ENCODE measurements around the gene USH1G. TPM values are rescaled to one million over a fixed set of nuclear protein-coding genes. Genes with fewer than 3 reads are reported as not detected.
"Not testable (repeated sequence)": the region's sequence is repeated elsewhere in the genome, so short reads cannot be mapped to it uniquely, and the experiment has no call there.

USH1G gene
- total RNA-seq, 1 donor from 2014 or later, result not detected

GRCh38 chr17:74928786-74929185 is 5.7 kb upstream of the USH1G start:
- no peak for DNase-seq

GRCh38 chr17:74925242-74925641 is 2.2 kb upstream of the USH1G start:
- no peak for DNase-seq

DNA sequence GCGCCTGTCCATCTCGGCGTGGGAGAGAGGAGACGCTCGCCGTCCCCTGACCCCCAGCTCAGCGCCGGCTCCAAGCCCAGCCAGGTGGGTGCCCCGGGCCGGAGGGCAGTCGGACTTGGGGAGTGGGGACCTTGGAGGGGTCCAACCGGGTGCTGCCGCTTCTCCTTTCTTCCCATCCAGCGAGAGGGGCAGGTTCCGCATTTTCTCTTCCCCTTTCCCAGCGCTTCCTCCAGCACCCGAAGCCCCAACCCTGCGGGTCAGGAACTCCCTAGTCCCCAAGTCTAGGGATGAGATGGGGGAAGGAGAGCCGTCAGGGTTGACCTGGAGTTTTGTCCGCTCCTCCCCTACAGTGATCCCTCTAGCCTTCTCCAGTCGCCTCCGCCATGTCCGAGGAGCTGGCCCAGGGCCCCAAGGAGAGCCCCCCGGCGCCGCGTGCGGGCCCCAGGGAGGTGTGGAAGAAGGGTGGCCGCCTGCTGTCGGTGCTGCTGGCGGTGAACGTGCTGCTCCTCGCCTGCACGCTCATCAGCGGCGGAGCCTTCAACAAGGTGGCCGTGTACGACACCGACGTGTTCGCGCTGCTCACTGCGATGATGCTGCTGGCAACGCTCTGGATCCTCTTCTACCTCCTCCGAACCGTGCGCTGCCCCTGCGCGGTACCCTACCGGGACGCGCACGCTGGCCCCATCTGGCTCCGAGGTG is 1.3 kb upstream of the USH1G start, which contains the start of gene OTOP2:
Gene OTOP2 (plus strand): TSS at position 24 of the 699 bp plus-strand sequence. CDS start 360 bp downstream, at position 384.
- DNase-seq, result no peak

DNA sequence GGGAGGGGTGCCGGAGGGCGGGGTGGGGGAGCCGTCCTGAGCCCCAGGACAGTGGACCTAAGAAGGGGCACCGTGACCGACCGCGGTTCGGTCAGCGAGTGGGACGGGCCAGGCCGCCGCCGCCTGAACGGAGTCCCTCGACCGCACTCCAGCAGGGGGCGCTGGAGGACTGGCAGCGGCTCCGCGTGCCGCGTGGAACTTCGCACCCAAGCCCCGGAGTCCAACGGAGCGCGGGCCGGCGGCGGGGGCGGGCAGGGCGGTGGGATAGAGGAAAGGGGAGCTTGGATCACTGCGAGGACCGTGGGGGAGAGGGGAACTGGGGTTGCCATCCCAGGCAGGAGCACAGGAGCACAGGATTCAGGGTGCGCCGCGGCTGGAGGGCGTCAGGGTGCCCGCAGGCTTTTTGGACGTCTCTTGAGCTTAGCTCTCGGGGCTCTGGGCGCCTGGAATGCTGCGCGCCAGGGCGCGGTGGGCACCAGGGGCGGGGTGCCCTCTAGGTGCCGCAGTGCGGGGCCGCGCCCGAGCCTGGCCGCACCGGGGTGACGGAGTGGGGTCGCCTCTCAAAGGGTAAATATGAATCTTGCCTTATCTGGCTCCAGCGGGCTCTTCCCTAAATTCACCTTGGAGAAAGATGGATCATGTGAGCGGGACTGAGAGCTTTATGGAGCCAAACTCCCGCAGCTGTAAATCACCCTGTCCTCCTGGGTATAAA is 639 bp upstream of the USH1G start:
- peak; percentile 69 for DNase-seq

- no peak for DNase-seq
Measured at GRCh38 chr17:74922172-74922571, 883 bp downstream of the USH1G start.

GRCh38 chr17:74921769-74922168 is 1.3 kb downstream of the USH1G start:
- DNase-seq, result no peak

- no peak for DNase-seq
Measured at GRCh38 chr17:74921026-74921681, 1.9 kb downstream of the USH1G start.

DNA sequence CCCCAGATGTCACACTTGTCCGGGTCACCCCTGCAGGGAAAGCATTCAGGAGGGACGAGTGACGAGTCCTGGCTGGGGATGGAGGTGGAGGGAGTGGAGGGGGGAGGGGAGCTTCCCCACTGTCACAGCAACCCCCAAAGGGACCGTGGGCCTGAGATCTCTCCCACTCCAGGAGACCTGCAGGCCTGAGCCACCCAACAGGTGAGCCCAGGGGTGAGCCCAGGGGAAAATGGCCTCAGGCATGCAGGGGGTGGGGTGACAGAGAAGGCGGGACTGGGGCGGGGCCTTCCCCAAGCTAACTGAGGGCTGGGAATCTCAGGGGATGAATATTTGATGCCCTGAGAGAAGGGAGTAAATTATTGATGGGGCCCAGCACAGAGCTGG is 2.4 kb downstream of the USH1G start:
- DNase-seq, result no peak

DNA sequence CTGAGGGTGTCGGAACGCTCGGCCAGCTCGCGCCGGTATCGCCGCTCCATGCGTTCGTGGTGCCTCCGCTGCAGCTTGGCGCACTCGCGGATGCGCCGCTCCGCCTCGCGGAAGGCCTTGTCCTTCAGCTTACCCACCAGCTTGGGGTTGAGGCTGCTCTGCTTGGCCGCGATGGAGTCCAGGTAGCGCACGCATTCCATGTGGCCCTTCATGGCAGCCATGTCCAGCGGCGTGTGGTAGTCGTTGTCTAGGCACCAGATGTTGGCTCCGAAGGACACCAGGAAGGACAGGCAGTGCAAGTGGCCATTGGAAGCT is 2.8 kb downstream of the USH1G start:
- DNase-seq, result no peak

DNA sequence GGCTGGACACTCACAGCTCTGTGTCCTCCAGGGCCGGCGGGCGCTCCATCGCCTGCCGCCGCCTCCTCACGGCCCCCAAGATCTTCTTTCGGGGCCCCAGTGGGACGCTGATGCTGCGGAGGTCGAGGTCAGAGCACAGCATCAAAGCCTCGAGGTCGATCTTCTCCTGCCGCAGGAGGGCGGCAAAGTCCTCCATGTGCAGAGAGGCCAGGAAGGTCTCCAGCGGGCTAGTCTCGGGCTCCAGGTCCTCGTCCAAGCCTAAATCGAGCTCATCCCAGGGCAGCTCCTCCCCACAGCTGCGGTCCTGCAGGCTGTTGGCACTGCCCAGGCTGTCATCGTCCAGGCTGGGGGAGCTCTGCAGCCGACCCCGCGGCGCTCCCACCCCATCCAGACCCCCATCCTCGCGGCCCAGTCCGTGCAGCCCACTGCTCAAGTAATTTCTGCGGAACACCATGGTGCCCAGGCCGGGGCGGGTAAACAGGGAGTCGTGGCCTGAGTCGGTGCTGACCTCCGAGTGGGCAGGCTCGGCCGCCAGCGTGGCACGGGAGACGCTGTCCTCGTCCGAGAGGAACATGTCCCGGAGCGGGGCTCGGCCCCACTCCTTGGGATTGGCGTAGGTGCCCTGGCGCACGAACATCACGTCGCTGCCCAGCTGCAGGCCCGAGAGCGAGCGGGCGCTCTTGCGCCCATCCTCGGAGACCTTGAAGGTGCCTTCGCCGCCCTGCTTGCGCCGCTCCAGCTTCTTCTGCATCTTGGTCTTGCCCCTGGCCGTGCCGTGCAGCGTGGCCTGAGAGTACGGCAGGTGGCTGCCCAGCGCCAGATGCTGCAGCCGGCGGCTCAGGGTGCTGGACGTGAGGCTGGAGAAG is 3.4 kb downstream of the USH1G start:
- peak; percentile 47 for DNase-seq

DNA sequence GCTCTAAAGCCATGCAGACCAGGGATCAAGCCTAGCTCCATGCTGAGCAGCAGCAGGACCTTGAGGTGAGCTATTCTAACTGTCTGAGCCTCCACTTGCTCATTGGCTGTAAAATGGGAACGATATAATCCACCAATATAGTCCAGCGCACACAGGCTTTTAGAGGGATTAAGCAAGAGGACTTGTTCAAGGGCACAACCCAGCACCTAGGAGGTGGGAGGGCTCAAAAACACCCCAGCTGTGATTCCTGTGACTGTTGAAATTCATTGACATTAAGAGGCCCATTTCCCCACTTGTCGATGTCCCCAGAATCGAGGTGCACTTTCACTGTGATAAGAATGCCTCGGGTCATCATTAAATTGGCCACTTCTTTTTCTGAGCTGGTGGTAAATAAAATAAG is 4.1 kb downstream of the USH1G start:
- DNase-seq, result no peak

DNA sequence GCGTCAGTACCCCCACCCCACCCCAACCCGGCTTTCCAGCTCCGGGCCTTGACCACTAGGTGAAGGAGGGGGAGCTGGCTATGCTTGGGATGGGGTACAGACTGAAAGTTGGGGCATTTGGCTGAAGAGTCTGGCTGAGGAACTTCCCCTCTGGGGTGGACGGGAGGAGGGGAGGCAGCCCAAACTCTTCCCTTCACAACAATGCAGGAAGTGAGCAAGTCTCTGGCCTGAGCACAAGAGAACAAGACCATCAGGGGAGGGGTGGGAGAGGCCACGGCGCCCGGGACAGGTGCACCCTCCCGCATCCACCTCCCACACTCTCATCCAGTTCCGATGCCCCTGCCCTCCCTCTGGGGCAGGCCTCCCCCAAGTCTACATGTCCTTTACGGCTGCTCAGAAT is 5.6 kb downstream of the USH1G start:
- DNase-seq, result no peak

- no peak for DNase-seq
Measured at GRCh38 chr17:74916851-74917199, 6.2 kb downstream of the USH1G start.

DNA sequence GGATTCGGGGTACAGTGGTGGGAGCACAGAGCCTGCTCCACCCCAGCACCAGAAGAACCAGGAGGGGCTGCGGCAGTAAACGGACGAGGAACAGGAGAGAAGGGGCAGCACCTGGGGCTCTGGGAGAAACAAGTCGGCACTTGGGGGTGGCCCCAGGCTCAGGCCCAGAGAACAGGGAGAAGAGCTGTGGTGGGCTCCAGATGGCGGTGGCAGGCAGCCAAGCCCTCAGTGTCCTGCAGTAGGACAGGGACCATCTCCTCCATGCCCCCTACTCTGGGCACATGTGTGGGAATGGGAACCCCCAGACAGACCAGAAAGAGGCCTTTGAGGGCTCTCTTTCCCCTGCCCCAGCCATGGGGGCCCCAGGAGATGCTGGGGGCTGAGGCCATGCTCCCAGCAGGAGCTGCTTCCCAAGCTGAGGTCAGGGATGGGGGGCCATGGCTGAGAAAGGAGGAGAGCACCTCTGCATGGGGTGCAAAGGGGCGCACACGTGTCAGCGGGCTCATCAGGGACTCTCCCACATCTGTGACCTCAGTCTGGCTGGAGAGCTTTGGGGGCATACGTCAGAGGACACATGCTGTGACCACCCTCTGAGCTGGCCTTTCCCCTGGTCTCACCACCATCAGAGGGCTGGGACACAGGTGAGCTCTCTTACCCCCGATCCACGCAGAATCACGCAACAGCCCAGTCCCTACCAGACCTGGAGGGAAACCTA is 6.8 kb downstream of the USH1G start:
- no peak for DNase-seq

- DNase-seq, result not testable (repeated sequence)
Measured at GRCh38 chr17:74911423-74911822, 11.6 kb downstream of the USH1G start.

- not testable (repeated sequence) for DNase-seq
Measured at GRCh38 chr17:74909097-74909496, 14.0 kb downstream of the USH1G start.

GRCh38 chr17:74907012-74907411 is 16.0 kb downstream of the USH1G start:
- no peak for DNase-seq

GRCh38 chr17:74906214-74906793 is 16.8 kb downstream of the USH1G start:
- DNase-seq, result not testable (repeated sequence)

DNA sequence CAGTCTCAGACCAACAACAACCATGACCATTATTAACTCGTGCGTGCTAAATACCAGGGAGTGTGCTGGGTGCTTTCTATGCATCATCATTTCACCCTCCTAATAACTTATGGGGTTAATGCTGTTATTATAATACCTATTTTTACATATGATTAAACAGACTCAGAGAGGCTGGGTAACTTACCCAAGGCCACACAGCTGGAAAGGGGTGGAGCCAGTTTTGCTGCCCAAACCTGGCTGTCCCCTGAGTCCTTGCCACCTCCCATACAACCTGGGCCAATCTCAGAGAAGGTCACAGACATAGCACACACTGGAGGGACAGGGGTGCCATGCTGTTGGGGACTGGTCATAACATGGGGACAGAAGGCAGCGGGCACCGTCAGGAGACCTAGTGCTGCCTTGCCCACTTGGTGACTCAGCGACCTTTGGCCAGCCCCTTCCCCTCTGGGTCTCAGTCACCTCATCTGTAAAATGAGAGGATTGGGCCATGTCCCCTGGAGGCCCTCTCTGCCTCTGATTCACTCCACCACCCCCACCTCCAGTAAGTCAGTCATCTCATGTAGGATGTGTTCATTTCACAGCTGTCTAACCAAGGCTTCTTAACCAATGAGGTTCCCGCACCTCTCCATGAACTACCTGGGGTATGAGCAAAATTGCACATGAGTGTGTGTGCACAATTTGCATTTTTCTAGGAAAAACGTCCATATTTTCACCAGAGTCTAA is 18.2 kb downstream of the USH1G start:
- DNase-seq, result no peak

GRCh38 chr17:74903671-74904070 is 19.4 kb downstream of the USH1G start:
- DNase-seq, result no peak

DNA sequence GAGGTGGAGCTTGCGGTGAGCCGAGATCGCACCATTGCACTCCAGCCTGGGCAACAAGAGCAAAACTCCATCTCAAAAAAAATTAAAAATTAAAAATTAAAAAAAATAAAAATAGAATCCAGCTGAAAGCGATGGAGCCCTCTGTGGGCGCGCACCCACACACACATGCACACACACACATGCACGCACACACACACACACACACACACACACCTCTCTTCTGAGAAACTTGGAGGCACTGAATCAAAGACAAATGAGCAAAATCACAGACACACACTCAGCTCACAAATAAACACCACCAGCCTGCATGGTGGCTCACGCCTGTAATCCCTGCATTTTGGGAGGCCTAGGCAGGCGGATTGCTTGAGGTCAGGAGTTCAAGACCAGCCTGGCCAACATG is 20.0 kb downstream of the USH1G start:
- no peak for DNase-seq

Data from dermis blood vessel endothelial cell (primary cell).